WTC11 (cell line): Measurements from ENCODE around the gene SPTBN4. TPM values are rescaled to one million over a fixed set of nuclear protein-coding genes. Genes with fewer than 3 reads are reported as not detected.
"Not testable (repeated sequence)": the region's sequence is repeated elsewhere in the genome, so short reads cannot be mapped to it uniquely, and the experiment has no call there.

ENCODE experiments used
- ATAC-seq: fragments of 200-7000 bp; cut with Tn5 transposase; 2 replicates; pipeline ENCODE4 v1.10.0; 2021; ENCODE audit warnings: mild to moderate bottlenecking, moderate library complexity
- CTCF ChIA-PET: fragments of 300-600 bp; sonication (Branson Sonifier 250); formaldehyde crosslinking; loops from one replicate; lab custom pipeline; 2021; ENCODE audit warnings: antibody characterized with exemption; lab: Charles Lee
- POLR2A ChIA-PET: fragments of 350-600 bp; sonication (Branson Sonifier 250); formaldehyde crosslinking; loops from one replicate; lab custom pipeline; 2021; ENCODE audit warnings: antibody characterized with exemption; lab: Charles Lee
- DNase-seq: peaks from one replicate; pipeline ENCODE4 v3.0.0; 2021; ENCODE audit warnings: low spot score
- H3K27ac Mint-ChIP-seq: 2 replicates; pipeline ENCODE4 v1.8.0; 2021; ENCODE audit warnings: mixed read lengths
- H3K27me3 Mint-ChIP-seq: 2 replicates; pipeline ENCODE4 v1.8.0; 2021; ENCODE audit warnings: low read depth, mild to moderate bottlenecking, moderate library complexity, mixed read lengths
- H3K36me3 Mint-ChIP-seq: 2 replicates; pipeline ENCODE4 v1.8.0; 2021; ENCODE audit warnings: mixed read lengths
- H3K4me1 Mint-ChIP-seq: 2 replicates; pipeline ENCODE4 v1.8.0; 2022; ENCODE audit warnings: mixed read lengths
- H3K4me3 Mint-ChIP-seq: 2 replicates; pipeline ENCODE4 v1.8.0; 2021; ENCODE audit warnings: mild to moderate bottlenecking, moderate library complexity, mixed read lengths
- H3K9me3 Mint-ChIP-seq: 2 replicates; pipeline ENCODE4 v1.8.0; 2021; ENCODE audit warnings: mixed read lengths
- CBFB ChIP-seq: sonication (generic); formaldehyde crosslinking; IDR thresholded peaks from 2 replicates; pipeline ENCODE4 v1.8.1; 2022; ENCODE audit warnings: mild to moderate bottlenecking, low read depth, missing genetic modification reagents
- EMX1 ChIP-seq: fragments of 250-450 bp; sonication (Bioruptor Pico); IDR thresholded peaks from 2 replicates; pipeline ENCODE4 v1.8.0; 2021; ENCODE audit warnings: mild to moderate bottlenecking
- ESRRA ChIP-seq: sonication (generic); formaldehyde crosslinking; IDR thresholded peaks from 2 replicates; pipeline ENCODE4 v1.8.1; 2022; ENCODE audit warnings: mild to moderate bottlenecking, missing genetic modification reagents, borderline replicate concordance
- FOXK1 ChIP-seq: sonication (generic); formaldehyde crosslinking; IDR thresholded peaks from 2 replicates; pipeline ENCODE4 v1.8.0; 2022; ENCODE audit warnings: mild to moderate bottlenecking, moderate library complexity, missing genetic modification reagents
- NFATC4 ChIP-seq: fragments of 250-450 bp; sonication (Bioruptor Pico); IDR thresholded peaks from 2 replicates; pipeline ENCODE4 v1.9.0; 2021; ENCODE audit warnings: mild to moderate bottlenecking
- SMAD4 ChIP-seq: sonication (generic); formaldehyde crosslinking; IDR thresholded peaks from 2 replicates; pipeline ENCODE4 v1.8.0; 2022; ENCODE audit warnings: mild to moderate bottlenecking, missing genetic modification reagents
- SOX15 ChIP-seq: fragments of 250-450 bp; sonication (Bioruptor Pico); IDR thresholded peaks from 2 replicates; pipeline ENCODE4 v1.9.0; 2021; ENCODE audit warnings: mild to moderate bottlenecking
- TEAD1 ChIP-seq: sonication (generic); formaldehyde crosslinking; IDR thresholded peaks from 2 replicates; pipeline ENCODE4 v1.8.0; 2022; ENCODE audit warnings: mild to moderate bottlenecking, missing genetic modification reagents
- ZNF121 ChIP-seq: sonication (generic); formaldehyde crosslinking; IDR thresholded peaks from 2 replicates; pipeline ENCODE4 v1.8.0; 2023; ENCODE audit warnings: missing genetic modification reagents
- ZNF317 ChIP-seq: sonication (generic); formaldehyde crosslinking; IDR thresholded peaks from 2 replicates; pipeline ENCODE4 v1.8.1; 2023; ENCODE audit warnings: low read depth, mild to moderate bottlenecking, moderate library complexity, missing genetic modification reagents, borderline replicate concordance
- ZNF423 ChIP-seq: fragments of 250-450 bp; sonication (Bioruptor Pico); IDR thresholded peaks from 2 replicates; pipeline ENCODE4 v2.1.2; 2022; ENCODE audit warnings: mild to moderate bottlenecking, moderate library complexity
- total RNA-seq: library from RNA; stranded (reverse); gene quantifications from 3 replicates; pipeline ENCODE4 v1.2.3, GENCODE V29; 2021
- TF ChIP-seq, protein P1 (sequence below): sonication (generic); formaldehyde crosslinking; IDR thresholded peaks from 2 replicates; pipeline ENCODE4 v1.8.1; 2022; ENCODE audit warnings: missing genetic modification reagents, borderline replicate concordance
- TF ChIP-seq, protein P2 (sequence below): sonication (generic); formaldehyde crosslinking; IDR thresholded peaks from 2 replicates; pipeline ENCODE4 v1.8.0; 2023; ENCODE audit warnings: missing genetic modification reagents
- TF ChIP-seq, protein P3 (sequence below): sonication (generic); formaldehyde crosslinking; IDR thresholded peaks from 2 replicates; pipeline ENCODE4 v1.8.1; 2023; ENCODE audit warnings: mild to moderate bottlenecking, missing genetic modification reagents, moderate library complexity
- TF ChIP-seq, protein P4 (sequence below): sonication (generic); formaldehyde crosslinking; IDR thresholded peaks from 2 replicates; pipeline ENCODE4 v1.8.0; 2023; ENCODE audit warnings: missing genetic modification reagents, mild to moderate bottlenecking, borderline replicate concordance
- TF ChIP-seq, protein P5 (sequence below): sonication (generic); formaldehyde crosslinking; IDR thresholded peaks from 2 replicates; pipeline ENCODE4 v1.8.1; 2023; ENCODE audit warnings: mild to moderate bottlenecking, moderate library complexity, missing genetic modification reagents

The SPTBN4 gene
- total RNA-seq, 1 experiment from 2014 or later = 2.8 TPM

DNA sequence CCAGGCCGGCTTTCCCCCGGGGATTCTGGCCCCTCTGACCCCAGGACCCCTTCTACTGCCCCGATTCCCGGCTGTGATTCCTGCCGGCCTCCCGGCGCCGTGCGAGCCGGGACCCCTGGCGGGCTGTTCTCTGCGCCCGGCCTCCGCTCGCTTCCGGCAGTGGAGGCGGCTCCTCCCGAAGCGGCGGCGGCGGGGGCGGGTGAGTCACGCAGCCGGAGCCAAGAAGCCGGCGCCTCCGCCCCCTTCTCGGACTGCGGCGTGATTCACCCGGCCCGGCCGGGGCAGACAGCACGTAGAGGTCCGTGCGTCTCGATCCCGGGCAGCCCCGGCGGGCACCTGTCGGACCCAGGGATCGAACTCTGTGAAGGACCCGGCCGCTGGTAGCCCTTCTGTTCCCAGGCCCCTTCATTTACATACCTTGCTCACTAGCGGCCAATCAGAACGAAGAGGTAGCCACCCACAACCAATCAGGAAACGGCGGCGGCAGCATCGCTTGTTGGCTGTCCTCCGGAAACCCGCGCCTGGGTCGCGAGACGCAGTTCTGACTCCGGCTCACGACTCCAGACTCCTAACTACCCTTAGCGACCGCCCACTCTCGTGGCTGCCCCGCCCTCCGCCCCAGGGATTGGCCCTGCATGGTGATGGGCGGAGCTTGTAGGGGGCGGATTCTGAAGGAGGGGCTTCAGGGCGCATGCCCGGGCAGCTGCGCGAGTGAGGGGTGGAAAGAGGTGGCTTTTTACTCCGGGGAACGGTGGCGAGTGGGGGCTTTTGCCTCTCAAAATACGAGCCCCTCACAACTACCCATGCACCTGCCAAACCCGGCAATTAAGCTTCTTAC, 41.1 kb upstream of the SPTBN4 start, which contains the start of gene SERTAD1 (continued):
- TF ChIP-seq, protein P1, sequence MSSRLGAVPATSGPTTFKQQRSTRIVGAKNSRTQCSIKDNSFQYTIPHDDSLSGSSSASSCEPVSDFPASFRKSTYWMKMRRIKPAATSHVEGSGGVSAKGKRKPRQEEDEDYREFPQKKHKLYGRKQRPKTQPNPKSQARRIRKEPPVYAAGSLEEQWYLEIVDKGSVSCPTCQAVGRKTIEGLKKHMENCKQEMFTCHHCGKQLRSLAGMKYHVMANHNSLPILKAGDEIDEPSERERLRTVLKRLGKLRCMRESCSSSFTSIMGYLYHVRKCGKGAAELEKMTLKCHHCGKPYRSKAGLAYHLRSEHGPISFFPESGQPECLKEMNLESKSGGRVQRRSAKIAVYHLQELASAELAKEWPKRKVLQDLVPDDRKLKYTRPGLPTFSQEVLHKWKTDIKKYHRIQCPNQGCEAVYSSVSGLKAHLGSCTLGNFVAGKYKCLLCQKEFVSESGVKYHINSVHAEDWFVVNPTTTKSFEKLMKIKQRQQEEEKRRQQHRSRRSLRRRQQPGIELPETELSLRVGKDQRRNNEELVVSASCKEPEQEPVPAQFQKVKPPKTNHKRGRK (CRISPR knock-in tag) = no peak
- TF ChIP-seq CBFB (no peak), NFATC4 (CRISPR knock-in tag) (no peak), FOXK1 (CRISPR knock-in tag) (0 out of 2 replicates have a peak, but pooled peaks have one; percentile 30), ZNF317 (CRISPR knock-in tag) (no peak)
- TF ChIP-seq, protein P2, sequence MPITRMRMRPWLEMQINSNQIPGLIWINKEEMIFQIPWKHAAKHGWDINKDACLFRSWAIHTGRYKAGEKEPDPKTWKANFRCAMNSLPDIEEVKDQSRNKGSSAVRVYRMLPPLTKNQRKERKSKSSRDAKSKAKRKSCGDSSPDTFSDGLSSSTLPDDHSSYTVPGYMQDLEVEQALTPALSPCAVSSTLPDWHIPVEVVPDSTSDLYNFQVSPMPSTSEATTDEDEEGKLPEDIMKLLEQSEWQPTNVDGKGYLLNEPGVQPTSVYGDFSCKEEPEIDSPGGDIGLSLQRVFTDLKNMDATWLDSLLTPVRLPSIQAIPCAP (CRISPR knock-in tag) = no peak
- TF ChIP-seq, protein P3, sequence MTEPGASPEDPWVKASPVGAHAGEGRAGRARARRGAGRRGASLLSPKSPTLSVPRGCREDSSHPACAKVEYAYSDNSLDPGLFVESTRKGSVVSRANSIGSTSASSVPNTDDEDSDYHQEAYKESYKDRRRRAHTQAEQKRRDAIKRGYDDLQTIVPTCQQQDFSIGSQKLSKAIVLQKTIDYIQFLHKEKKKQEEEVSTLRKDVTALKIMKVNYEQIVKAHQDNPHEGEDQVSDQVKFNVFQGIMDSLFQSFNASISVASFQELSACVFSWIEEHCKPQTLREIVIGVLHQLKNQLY = no peak

DNA sequence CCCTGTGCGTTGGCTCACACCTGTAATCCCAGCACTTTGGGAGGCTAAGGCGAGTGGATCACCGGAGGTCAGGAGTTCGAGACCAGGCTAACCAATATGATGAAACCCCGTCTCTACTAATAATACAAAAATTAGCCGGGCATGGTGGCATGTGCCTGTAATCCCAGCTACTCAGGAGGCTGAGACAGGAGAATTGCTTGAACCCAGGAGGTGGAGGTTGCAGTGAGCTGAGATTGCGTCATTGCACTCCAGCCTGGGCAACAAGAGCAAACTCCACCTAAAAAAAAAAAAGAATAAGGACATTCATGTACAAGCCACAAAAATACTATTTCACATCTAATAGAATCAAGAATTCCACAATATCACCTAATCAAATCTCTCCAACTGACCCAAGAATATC, 38.6 kb upstream of the SPTBN4 start:
- ATAC-seq, H3K9me3 Mint-ChIP-seq, POLR2A ChIA-PET, H3K27ac Mint-ChIP-seq, DNase-seq, H3K27me3 Mint-ChIP-seq, H3K4me3 Mint-ChIP-seq, H3K36me3 Mint-ChIP-seq: not testable (repeated sequence)
- peaks cover 16% of the 10 kb centered on the region for H3K4me1 Mint-ChIP-seq
- CTCF ChIA-PET = interaction anchor here (0.7 to 3.3 kb wide), 2 partner anchors 36 to 1477 kb away, joined by 3 to 32 read pairs; partner anchors contain the start of gene BLVRB

DNA sequence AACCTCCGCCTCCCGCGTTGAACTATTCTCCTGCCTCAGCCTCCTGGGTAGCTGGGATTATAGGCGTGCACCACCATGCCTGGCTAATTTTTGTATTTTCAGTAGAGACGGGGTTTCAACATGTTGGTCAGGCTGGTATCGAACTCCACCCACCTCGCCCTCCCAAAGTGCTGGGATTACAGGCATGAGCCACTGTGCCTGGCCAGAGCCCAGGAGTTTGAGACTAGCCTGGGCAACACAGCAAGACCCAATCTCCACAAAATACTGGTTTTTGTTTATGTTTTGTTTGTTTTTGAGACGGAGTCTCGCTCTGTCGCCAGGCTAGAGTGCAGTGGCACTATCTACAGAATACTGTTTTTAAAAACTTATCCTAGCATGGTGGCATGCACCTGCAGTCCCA, 36.6 kb upstream of the SPTBN4 start:
- CTCF ChIA-PET = interaction anchor here (0.6 to 2.0 kb wide), 3 partner anchors 10 to 1567 kb away, joined by 5 to 6 read pairs (median 6); no protein-coding TSS in a partner anchor
- ATAC-seq, POLR2A ChIA-PET, H3K4me3 Mint-ChIP-seq, H3K36me3 Mint-ChIP-seq, H3K27ac Mint-ChIP-seq, DNase-seq, H3K9me3 Mint-ChIP-seq, H3K27me3 Mint-ChIP-seq: not testable (repeated sequence)
- TF ChIP-seq ZNF121 (CRISPR knock-in tag) = peak; percentile 76
- peaks cover 16% of the 10 kb centered on the region for H3K4me1 Mint-ChIP-seq

DNA sequence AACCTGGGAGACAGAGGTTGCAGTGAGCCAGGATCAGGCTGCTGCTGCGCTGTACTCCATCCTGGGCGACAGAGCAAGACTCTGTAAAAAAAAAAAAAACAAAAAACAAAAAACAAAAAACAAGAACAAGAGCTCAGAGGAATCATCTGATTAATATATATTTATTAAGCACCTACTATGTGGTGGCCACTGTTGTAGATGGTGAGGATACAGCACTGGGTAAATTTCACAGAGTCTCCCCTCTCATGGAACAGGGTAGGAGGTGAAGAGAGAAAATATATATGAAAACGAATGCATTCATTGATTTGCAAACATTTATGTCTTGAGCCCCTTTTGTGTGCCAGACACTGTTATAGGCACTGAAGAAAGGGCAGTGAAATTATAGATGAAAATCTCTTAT, 35.1 kb upstream of the SPTBN4 start:
- DNase-seq (no peak), ATAC-seq (no peak)
- ChIA-PET CTCF (interaction anchor here (1.4 to 2.0 kb wide), 2 partner anchors 17 to 33 kb away, joined by 3 to 6 read pairs; no protein-coding TSS in a partner anchor), POLR2A (interaction anchor here (1.9 kb wide), 1 partner anchor 28 kb away, joined by 5 read pairs; no protein-coding TSS in a partner anchor)
- Mint-ChIP-seq H3K27ac (peak overlapping the region; percentile 86), H3K4me1 (peaks cover 14% of the 10 kb centered on the region), H3K9me3 (no peaks in the 10 kb centered on the region), H3K36me3 (no peaks in the 10 kb centered on the region), H3K27me3 (peaks cover 3% of the 10 kb centered on the region; the same call in 1 of the 2 replicates), H3K4me3 (no peak overlapping the region)
- TF ChIP-seq EMX1 (CRISPR knock-in tag) (no peak), SOX15 (no peak), SMAD4 (CRISPR knock-in tag) (no peak), ZNF423 (no peak), TEAD1 (CRISPR knock-in tag) (no peak), ESRRA (CRISPR knock-in tag) (no peak)
- TF ChIP-seq, protein P1 (CRISPR knock-in tag) = no peak
- TF ChIP-seq, protein P4, sequence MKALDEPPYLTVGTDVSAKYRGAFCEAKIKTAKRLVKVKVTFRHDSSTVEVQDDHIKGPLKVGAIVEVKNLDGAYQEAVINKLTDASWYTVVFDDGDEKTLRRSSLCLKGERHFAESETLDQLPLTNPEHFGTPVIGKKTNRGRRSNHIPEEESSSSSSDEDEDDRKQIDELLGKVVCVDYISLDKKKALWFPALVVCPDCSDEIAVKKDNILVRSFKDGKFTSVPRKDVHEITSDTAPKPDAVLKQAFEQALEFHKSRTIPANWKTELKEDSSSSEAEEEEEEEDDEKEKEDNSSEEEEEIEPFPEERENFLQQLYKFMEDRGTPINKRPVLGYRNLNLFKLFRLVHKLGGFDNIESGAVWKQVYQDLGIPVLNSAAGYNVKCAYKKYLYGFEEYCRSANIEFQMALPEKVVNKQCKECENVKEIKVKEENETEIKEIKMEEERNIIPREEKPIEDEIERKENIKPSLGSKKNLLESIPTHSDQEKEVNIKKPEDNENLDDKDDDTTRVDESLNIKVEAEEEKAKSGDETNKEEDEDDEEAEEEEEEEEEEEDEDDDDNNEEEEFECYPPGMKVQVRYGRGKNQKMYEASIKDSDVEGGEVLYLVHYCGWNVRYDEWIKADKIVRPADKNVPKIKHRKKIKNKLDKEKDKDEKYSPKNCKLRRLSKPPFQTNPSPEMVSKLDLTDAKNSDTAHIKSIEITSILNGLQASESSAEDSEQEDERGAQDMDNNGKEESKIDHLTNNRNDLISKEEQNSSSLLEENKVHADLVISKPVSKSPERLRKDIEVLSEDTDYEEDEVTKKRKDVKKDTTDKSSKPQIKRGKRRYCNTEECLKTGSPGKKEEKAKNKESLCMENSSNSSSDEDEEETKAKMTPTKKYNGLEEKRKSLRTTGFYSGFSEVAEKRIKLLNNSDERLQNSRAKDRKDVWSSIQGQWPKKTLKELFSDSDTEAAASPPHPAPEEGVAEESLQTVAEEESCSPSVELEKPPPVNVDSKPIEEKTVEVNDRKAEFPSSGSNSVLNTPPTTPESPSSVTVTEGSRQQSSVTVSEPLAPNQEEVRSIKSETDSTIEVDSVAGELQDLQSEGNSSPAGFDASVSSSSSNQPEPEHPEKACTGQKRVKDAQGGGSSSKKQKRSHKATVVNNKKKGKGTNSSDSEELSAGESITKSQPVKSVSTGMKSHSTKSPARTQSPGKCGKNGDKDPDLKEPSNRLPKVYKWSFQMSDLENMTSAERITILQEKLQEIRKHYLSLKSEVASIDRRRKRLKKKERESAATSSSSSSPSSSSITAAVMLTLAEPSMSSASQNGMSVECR (CRISPR knock-in tag) = no peak
- TF ChIP-seq, protein P5, sequence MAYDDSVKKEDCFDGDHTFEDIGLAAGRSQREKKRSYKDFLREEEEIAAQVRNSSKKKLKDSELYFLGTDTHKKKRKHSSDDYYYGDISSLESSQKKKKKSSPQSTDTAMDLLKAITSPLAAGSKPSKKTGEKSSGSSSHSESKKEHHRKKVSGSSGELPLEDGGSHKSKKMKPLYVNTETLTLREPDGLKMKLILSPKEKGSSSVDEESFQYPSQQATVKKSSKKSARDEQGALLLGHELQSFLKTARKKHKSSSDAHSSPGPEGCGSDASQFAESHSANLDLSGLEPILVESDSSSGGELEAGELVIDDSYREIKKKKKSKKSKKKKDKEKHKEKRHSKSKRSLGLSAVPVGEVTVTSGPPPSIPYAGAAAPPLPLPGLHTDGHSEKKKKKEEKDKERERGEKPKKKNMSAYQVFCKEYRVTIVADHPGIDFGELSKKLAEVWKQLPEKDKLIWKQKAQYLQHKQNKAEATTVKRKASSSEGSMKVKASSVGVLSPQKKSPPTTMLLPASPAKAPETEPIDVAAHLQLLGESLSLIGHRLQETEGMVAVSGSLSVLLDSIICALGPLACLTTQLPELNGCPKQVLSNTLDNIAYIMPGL (CRISPR knock-in tag) = no peak
- TF ChIP-seq, protein P3 = no peak
